GM18505 (cell line): ENCODE results near the gene CCNB1.
"Not testable (repeated sequence)": the region's sequence is repeated elsewhere in the genome, so short reads cannot be mapped to it uniquely, and the experiment has no call there.

Experiments used
- ATAC-seq: cut with Tn5 transposase; IDR thresholded peaks from one replicate; pipeline ENCODE4 v1.9.1; 2021; ENCODE audit not compliant: unreplicated experiment
- POLR2A ChIP-seq: IDR thresholded peaks from 4 replicates; pipeline ENCODE4 v1.6.1; 2011; ENCODE audit warnings: borderline replicate concordance; ENCODE audit not compliant: insufficient read depth, insufficient read length; ENCODE audit errors: extremely low read depth

CCNB1 gene

GRCh38 chr5:69152731-69153130 lies 14.2 kb upstream of the CCNB1 start:
- no peak for TF ChIP-seq POLR2A
- no peak for ATAC-seq

- no peak for ATAC-seq
- no peak for TF ChIP-seq POLR2A
Measured at GRCh38 chr5:69156456-69156855, 10.5 kb upstream of the CCNB1 start.

DNA sequence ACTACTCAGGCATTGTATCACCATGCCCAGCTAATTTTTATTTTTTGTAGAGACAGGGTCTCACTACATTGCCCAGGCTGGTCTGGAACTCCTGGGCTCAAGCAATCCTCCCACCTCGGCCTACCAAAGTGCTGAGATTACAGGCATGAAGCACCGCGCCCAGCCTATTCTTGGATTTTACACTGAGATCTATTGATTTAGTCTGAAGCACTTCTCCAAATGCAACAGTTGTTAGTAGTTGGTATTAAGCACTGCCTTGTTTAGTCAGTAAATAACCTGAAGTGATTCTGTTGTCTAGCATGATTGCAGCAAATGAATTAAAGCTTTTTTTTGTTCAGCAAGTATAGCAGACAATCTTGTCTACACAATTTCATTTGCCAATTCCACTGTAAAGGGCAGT lies 8.9 kb upstream of the CCNB1 start:
- no peak for ATAC-seq
- TF ChIP-seq POLR2A = no peak

DNA sequence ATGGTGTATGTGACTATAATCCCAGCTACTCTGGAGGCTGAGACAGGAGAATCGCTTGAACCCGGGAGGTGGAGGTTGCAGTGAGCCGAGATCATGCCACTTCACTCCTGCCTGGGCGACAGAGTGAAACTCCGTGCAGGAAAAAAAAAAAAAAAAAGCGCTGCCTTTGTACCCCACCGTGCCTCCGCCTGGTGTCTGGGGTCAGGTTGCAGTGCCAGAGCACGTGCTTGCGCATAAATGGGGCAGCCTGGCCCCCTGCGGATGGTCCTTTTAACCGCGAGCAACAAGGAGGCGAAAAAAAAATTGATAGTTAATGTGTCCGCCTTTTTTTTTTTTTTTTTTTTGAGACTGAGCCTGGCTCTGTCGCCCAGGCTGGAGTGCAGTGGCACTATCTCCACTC lies 6.3 kb upstream of the CCNB1 start:
- no peak for TF ChIP-seq POLR2A
- no peak for ATAC-seq

DNA sequence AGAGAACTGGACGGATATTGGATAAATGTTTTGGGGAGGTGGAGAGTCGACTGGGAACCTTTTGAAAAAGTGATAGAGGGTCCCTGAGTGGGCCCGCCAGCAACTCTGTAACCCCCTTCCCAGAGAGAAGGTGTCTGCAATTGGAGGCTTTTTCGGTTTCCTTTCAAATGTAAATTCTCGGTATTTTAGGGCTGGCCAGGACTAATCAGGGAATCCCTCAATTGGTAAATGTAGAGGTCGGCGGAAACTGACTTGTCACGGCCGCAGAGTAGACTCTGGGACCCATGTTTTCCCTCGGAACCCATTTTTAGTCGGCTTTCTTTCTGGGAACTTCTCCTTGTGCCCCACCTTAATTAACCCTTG lies 524 bp downstream of the CCNB1 start:
- no peak for ATAC-seq
- TF ChIP-seq POLR2A = no peak

- no peak for ATAC-seq
- TF ChIP-seq POLR2A = no peak
Measured at GRCh38 chr5:69167929-69168328, 979 bp downstream of the CCNB1 start.

- no peak for TF ChIP-seq POLR2A
- no peak for ATAC-seq
Measured at GRCh38 chr5:69170495-69170894, 3.5 kb downstream of the CCNB1 start.

GRCh38 chr5:69170969-69171368 lies 4.0 kb downstream of the CCNB1 start:
- no peak for ATAC-seq
- TF ChIP-seq POLR2A = no peak

GRCh38 chr5:69181659-69182293 lies 14.8 kb downstream of the CCNB1 start:
- not testable (repeated sequence) for ATAC-seq

- no peak for ATAC-seq
- TF ChIP-seq POLR2A = no peak
Measured at GRCh38 chr5:69184621-69185020, 17.7 kb downstream of the CCNB1 start.

DNA sequence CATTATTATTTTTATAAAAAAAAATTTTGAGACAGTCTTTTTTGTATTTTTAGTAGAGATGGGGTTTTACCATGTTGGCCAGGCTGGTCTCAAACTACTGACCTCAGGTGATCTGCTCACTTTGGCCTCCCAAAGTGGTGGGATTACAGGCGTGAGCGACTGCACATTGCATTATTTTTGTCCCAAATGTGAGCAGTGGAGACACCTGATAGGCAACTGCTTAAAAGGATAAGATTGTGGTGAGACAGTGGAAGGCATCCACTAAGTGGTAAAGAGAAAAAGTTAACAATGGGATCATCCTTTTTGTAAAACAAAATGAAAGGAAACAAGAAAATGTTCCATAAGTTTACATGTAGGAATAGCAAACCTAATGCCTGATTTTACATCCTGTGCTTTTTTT lies 20.4 kb downstream of the CCNB1 start:
- ATAC-seq = no peak
- no peak for TF ChIP-seq POLR2A

GRCh38 chr5:69188811-69189161 lies 21.8 kb downstream of the CCNB1 start:
- no peak for TF ChIP-seq POLR2A
- peak; percentile 3 for ATAC-seq

- TF ChIP-seq POLR2A = peak; percentile 74
- ATAC-seq = peak; percentile 90
Measured at GRCh38 chr5:69189162-69190086, 22.5 kb downstream of the CCNB1 start, which contains the start of gene CENPH. Gene CENPH (plus strand): TSS chr5:69189583. CDS start chr5:69189635, 52 bp downstream.

DNA sequence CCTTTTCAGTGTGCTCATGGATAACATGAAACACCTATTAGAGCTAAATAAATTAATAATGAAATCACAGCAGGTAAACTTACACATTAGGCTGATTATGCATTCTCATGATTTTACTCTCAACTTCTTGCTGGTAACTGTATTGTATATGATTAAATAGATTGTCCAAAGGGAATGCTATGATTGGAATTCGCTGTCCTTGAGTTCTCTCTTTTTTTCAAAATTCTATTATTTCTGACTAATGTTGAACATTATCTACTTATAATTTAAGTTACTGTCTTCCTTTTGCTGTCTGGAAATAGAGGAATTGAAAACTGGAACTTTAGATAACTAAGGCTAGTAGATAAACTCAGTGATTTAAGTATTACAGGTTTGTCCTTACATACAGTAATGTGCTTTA lies 35.5 kb downstream of the CCNB1 start:
- TF ChIP-seq POLR2A = no peak
- no peak for ATAC-seq
